ENCODE results near the gene MDGA2. TPM values are rescaled to one million over a fixed set of nuclear protein-coding genes. Genes with fewer than 3 reads are reported as not detected.

The MDGA2 gene
- total and polyA plus RNA-seq, 11 donors = 0.12 to 0.26 TPM; not detected in 9

- no peak for DNase-seq
- H3K4me1 ChIP-seq = no peaks in the 10 kb centered on the region
- no peak overlapping the region for H3K4me3 ChIP-seq
- TF ChIP-seq CTCF (IDR thresholded peaks at IDR 0.05) (no peak), POLR2A (IDR thresholded peaks at IDR 0.05) (no peak)
- intact Hi-C loops (cut with DNase I) = no loop called here
- no peaks in the 10 kb centered on the region for H3K36me3 ChIP-seq
- no peak overlapping the region for H3K27ac ChIP-seq
- no peak for ATAC-seq
- peaks cover 0 to 2% (median 0%) of the 10 kb centered on the region in 12 donors for H3K9me3 ChIP-seq
- H3K27me3 ChIP-seq = no peaks in the 10 kb centered on the region
Measured at GRCh38 chr14:47567273-47567672, 108.1 kb downstream of the MDGA2 start.

- H3K27ac ChIP-seq = no peak overlapping the region
- no peaks in the 10 kb centered on the region for H3K4me1 ChIP-seq
- ATAC-seq (no peak), DNase-seq (no peak)
- no peak overlapping the region for H3K4me3 ChIP-seq
- TF ChIP-seq POLR2A (IDR thresholded peaks at IDR 0.05) = no peak
- intact Hi-C loops (cut with DNase I) = no loop called here
- H3K27me3 ChIP-seq = no peaks in the 10 kb centered on the region
- 48 to 67% (median 58%) methylated on average over 1 of the region's 1 CpG for WGBS, 4 donors
- H3K36me3 ChIP-seq = no peaks in the 10 kb centered on the region
- no peaks in the 10 kb centered on the region for H3K9me3 ChIP-seq
Measured at GRCh38 chr14:47557894-47558293, 117.5 kb downstream of the MDGA2 start.

- no peak for TF ChIP-seq CTCF (IDR thresholded peaks at IDR 0.05)
- TF ChIP-seq POLR2A (IDR thresholded peaks at IDR 0.05) = no peak
- Histone ChIP-seq H3K36me3 (no peaks in the 10 kb centered on the region), H3K9me3 (no peaks in the 10 kb centered on the region), H3K4me1 (no peaks in the 10 kb centered on the region), H3K4me3 (no peak overlapping the region), H3K27ac (no peak overlapping the region), H3K27me3 (no peaks in the 10 kb centered on the region)
- intact Hi-C loops (cut with DNase I) = no loop called here
- no peak for ATAC-seq
- DNase-seq = no peak
Measured at GRCh38 chr14:47555333-47555732, 120.1 kb downstream of the MDGA2 start.

DNA sequence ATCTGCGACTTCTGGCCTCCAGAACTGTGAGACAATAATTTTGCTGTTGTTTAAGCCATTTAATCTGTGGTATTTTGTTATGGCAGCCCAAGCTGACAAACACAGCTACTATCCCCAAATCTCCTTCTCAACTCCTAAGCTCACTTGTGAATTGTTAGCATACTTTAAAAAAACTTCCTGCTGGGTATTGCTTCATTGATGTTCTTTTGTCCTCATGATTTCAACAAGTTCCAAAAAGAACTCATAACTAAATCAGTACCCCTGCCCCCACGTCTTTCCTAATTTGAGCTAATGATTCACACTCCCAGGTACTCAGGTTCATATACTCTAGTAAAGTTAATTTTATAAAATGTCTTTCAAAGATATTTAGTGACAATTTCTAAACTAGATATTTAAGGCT, 125.5 kb downstream of the MDGA2 start:
- ATAC-seq (no peak), DNase-seq (no peak)
- intact Hi-C loops (cut with DNase I) = no loop called here
- Histone ChIP-seq H3K4me3 (no peak overlapping the region), H3K4me1 (no peaks in the 10 kb centered on the region), H3K9me3 (no peaks in the 10 kb centered on the region), H3K27me3 (no peaks in the 10 kb centered on the region), H3K27ac (no peak overlapping the region), H3K36me3 (no peaks in the 10 kb centered on the region)
- TF ChIP-seq CTCF (IDR thresholded peaks at IDR 0.05) = no peak
- TF ChIP-seq POLR2A (IDR thresholded peaks at IDR 0.05) = no peak
- 69 to 81% (median 79%) methylated on average over 2 of the region's 2 CpGs for WGBS, 4 donors

GRCh38 chr14:47543459-47543858, 131.9 kb downstream of the MDGA2 start:
- Histone ChIP-seq H3K27me3 (no peaks in the 10 kb centered on the region), H3K4me3 (no peak overlapping the region), H3K9me3 (no peaks in the 10 kb centered on the region), H3K36me3 (no peaks in the 10 kb centered on the region), H3K4me1 (no peaks in the 10 kb centered on the region), H3K27ac (no peak overlapping the region)
- TF ChIP-seq POLR2A (IDR thresholded peaks at IDR 0.05) (no peak), CTCF (IDR thresholded peaks at IDR 0.05) (no peak)
- ATAC-seq = no peak
- DNase-seq = no peak
- WGBS, 4 donors = 79 to 91% (median 85%) methylated on average over 1 of the region's 1 CpG
- intact Hi-C loops (cut with DNase I) = no loop called here

All from heart left ventricle (tissue), 16 donors.